Neural cell (in vitro differentiated cells): Measurements from ENCODE around the gene GLTPD2.

Experiments
- CTCF ChIP-seq: fragments of 450-650 bp; IDR thresholded peaks from 2 replicates; pipeline ENCODE4 v1.5.1; 2014; ENCODE audit warnings: antibody characterized with exemption, mild to moderate bottlenecking, moderate library complexity; ENCODE audit not compliant: poor library complexity, severe bottlenecking
- EZH2 ChIP-seq: fragments of 200-600, 300-800 bp; shearing (Covaris generic), sonication (generic); IDR thresholded peaks from 2 replicates; pipeline ENCODE4 v1.6.1; 2014; ENCODE audit warnings: antibody characterized with exemption, low read length, borderline replicate concordance, mild to moderate bottlenecking; ENCODE audit not compliant: insufficient read depth, poor library complexity, severe bottlenecking
- MXI1 ChIP-seq: fragments of 450-650 bp; conservative IDR thresholded peaks from 2 replicates; pipeline ENCODE4 v1.6.1; 2014; ENCODE audit warnings: antibody characterized with exemption, mild to moderate bottlenecking; ENCODE audit not compliant: poor library complexity, severe bottlenecking
- POLR2AphosphoS5 ChIP-seq: IDR thresholded peaks from 2 replicates; pipeline ENCODE4 v1.6.1; 2012
- TAF1 ChIP-seq: IDR thresholded peaks from 2 replicates; pipeline ENCODE4 v1.6.1; 2012; ENCODE audit warnings: low read depth

DNA sequence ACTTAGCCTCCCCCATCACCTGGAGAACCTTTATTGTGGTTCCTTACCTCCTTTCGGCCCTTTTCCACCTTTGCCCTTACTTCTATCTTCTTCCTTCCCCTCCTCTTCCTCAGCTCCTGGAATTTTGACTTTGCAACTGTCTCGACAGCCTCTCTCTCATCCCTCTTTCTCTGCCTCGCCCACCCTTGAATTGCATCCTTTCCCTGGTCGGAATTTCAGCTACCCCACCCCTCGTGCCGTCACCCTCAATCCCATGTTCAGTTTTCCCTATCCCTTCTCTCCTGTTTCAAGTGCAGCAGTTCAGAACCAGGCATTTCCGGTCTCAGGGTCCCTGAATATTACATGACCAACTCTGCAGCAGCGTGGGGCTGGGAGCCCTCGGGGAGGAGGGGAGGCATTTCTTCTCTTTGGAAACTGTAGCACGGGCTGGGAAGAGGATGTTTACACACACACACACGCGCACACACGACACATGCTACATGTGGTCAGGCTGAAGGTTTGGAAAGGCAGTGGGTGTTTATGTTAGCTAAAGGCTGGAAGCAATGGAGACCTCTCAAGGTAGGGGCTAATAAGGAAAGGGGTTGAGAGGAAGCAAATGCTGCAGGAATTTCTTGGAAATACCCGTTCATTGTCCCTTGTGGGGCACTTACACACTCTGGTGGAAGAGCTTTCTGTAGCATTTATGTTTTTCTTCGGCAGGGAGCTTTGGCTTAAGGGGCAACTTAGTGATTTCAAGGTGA is 45.3 kb downstream of the GLTPD2 start:
- TF ChIP-seq EZH2 (no peak), POLR2AphosphoS5 (peak; percentile 35), TAF1 (no peak), CTCF (no peak), MXI1 (peak; percentile 28)
